Fibroblast of skin of right biceps (primary cell): ENCODE measurements around the gene TBXAS1.

Experiments
- DNase-seq: peaks from one replicate; pipeline ENCODE4 v3.0.0-alpha.2; 2013

TBXAS1 gene

GRCh38 chr7:139855498-139856270 is 26.6 kb downstream of the TBXAS1 start:
- no peak for DNase-seq

GRCh38 chr7:139857791-139858190 is 28.7 kb downstream of the TBXAS1 start:
- DNase-seq = no peak

GRCh38 chr7:139860090-139860775 is 31.2 kb downstream of the TBXAS1 start:
- no peak for DNase-seq

- DNase-seq = no peak
Measured at GRCh38 chr7:139861803-139862202, 32.7 kb downstream of the TBXAS1 start.

GRCh38 chr7:139866047-139866837 is 37.2 kb downstream of the TBXAS1 start:
- DNase-seq = no peak

- DNase-seq = no peak
Measured at GRCh38 chr7:139867847-139868246, 38.8 kb downstream of the TBXAS1 start.

GRCh38 chr7:139869886-139870285 is 40.8 kb downstream of the TBXAS1 start:
- DNase-seq = no peak

GRCh38 chr7:139870380-139870779 is 41.3 kb downstream of the TBXAS1 start:
- DNase-seq = no peak

- DNase-seq = peak; percentile 68
Measured at GRCh38 chr7:139871331-139871730, 42.3 kb downstream of the TBXAS1 start.

GRCh38 chr7:139871820-139872219 is 42.8 kb downstream of the TBXAS1 start:
- no peak for DNase-seq

GRCh38 chr7:139873593-139874301 is 44.7 kb downstream of the TBXAS1 start:
- no peak for DNase-seq

- no peak for DNase-seq
Measured at GRCh38 chr7:139874302-139874629, 45.2 kb downstream of the TBXAS1 start.

GRCh38 chr7:139875821-139876241 is 46.8 kb downstream of the TBXAS1 start:
- no peak for DNase-seq

- DNase-seq = peak; percentile 36
Measured at GRCh38 chr7:139876622-139877283, 47.7 kb downstream of the TBXAS1 start.

- DNase-seq = no peak
Measured at GRCh38 chr7:139883814-139884213, 54.8 kb downstream of the TBXAS1 start.

GRCh38 chr7:139884441-139884840 is 55.4 kb downstream of the TBXAS1 start:
- no peak for DNase-seq

GRCh38 chr7:139885511-139885910 is 56.4 kb downstream of the TBXAS1 start:
- no peak for DNase-seq

GRCh38 chr7:139886206-139886605 is 57.1 kb downstream of the TBXAS1 start:
- peak; percentile 32 for DNase-seq

- no peak for DNase-seq
Measured at GRCh38 chr7:139886899-139887298, 57.8 kb downstream of the TBXAS1 start.

- no peak for DNase-seq
Measured at GRCh38 chr7:139887992-139888481, 59.0 kb downstream of the TBXAS1 start.

GRCh38 chr7:139889186-139889871 is 60.3 kb downstream of the TBXAS1 start:
- peak; percentile 61 for DNase-seq

- no peak for DNase-seq
Measured at GRCh38 chr7:139893461-139893860, 64.4 kb downstream of the TBXAS1 start.
